ENCODE measurements around the gene PTPN18. TPM values are rescaled to one million over a fixed set of nuclear protein-coding genes. Genes with fewer than 3 reads are reported as not detected.
A peak's percentile ranks its signal among the peaks of the same experiment; 100 is the strongest.

Gene PTPN18
- total RNA-seq, 4 donors from 2014 or later: 39.8 to 72.6 (median 54.8) TPM

DNA sequence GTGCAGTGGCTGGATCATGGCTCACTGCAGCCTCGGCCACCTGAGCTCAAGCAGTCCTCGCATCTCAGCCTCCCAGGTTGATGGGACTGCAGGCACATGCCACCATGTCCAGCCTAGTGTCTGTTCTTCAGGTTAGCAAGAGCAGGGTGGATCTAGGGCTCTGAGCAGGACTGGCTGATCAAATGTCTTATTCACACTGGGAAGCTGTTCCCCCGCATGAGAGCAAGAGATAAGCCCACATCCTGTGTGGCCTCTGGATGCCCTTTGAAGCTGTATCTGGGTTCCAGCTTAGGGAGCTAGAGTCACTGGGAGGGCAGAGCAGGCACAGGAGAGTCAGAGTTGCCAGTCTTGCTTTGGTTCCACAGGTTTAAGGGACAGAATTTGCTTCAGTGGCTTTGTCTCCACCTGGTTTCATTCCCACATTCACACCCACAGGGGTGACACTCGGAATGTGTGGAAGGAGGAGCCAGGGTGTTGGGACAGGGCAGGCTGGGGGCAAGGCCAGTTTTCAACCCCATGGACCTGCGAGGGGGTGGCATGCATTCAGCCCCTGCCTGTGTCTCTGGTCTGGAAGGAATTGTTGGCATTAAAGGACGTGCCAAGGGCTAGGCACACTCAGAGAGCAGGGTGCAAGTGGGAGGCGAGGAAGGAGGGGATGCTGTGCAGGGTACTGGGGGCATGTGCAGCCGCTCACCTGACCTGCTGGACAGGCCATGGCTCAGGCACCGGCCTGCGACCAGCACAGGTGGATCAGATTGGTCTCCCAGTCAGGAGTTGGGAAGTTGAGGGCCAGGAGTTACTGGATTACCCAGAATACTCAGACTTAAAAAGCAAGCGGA is 24.5 kb downstream of the PTPN18 start:
- no peak for TF ChIP-seq POLR2A (IDR thresholded peaks at IDR 0.05)
- no peak for TF ChIP-seq CTCF (IDR thresholded peaks at IDR 0.05)
- TF ChIP-seq EP300 (IDR thresholded peaks at IDR 0.05): no peak
- 92 to 96% methylated on average over 11 of the region's 11 CpGs for WGBS, 2 donors
- H3K4me1 ChIP-seq: peaks cover 0 to 7% (median 0%) of the 10 kb centered on the region in 4 donors

DNA sequence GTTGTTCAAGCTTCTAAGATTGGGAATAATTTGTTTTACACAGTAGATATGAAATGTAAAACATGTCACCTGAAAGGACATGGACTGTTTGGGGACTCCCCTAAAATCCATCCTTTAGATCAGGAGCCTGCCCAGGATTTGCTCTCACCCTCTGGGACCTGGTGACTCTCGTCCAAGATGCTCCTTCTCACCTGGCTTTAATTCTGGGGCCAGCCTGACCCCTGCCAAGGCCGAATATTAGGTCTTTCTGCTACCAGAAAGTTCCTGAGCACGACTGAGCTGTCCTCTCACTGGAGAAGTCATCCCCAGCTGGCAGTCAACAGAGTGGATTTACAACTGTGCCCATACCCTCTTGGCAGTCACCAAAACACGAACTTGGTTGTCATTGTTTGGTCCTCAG is 25.3 kb downstream of the PTPN18 start:
- WGBS, 2 donors: 79 to 91% methylated on average over 3 to 4 of the region's 4 CpGs
- H3K9me3 ChIP-seq: no peaks in the 10 kb centered on the region
- no peaks in the 10 kb centered on the region for H3K27me3 ChIP-seq
- no peak for DNase-seq (ENCODE audit: low spot score in 2 of 2)
- TF ChIP-seq EP300 (IDR thresholded peaks at IDR 0.05) (no peak), CTCF (IDR thresholded peaks at IDR 0.05) (no peak), POLR2A (IDR thresholded peaks at IDR 0.05) (no peak)
- no peak overlapping the region for H3K27ac ChIP-seq
- H3K4me3 ChIP-seq: no peak overlapping the region
- H3K4me1 ChIP-seq: peaks cover 0 to 10% (median 0%) of the 10 kb centered on the region in 4 donors
- H3K36me3 ChIP-seq: peaks cover 0 to 32% (median 0%) of the 10 kb centered on the region in 3 donors

More for the DNA sequence above, 24.5 kb downstream of the PTPN18 start:
- no peak overlapping the region for H3K4me3 ChIP-seq
- no peak overlapping the region for H3K27ac ChIP-seq
- H3K36me3 ChIP-seq: peaks cover 0 to 41% (median 0%) of the 10 kb centered on the region in 3 donors
- H3K9me3 ChIP-seq: no peaks in the 10 kb centered on the region
- no peaks in the 10 kb centered on the region for H3K27me3 ChIP-seq
- no peak for DNase-seq (ENCODE audit: low spot score in 2 of 2)

DNA sequence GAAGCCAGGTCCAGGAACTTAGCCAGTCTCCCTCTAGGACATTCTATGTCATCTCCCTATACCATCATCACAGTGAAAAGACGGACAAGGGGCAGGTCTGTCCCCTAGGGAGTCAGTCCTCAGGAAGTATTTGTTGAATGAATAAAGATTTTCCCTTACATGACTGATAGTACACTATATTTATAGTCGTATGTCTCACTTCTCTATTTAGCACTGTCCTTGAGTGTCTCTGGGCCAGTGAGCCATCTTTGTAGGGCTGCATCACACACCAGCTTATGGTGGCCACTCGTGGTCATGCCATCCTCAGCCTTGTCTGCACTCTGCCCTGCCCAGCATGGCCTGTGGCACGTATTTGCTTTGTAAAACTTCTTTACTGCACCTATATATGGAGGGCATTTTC is 25.8 kb downstream of the PTPN18 start:
- Histone ChIP-seq H3K4me1 (peaks cover 0 to 12% (median 4%) of the 10 kb centered on the region in 4 donors), H3K4me3 (no peak overlapping the region), H3K27ac (no peak overlapping the region), H3K9me3 (no peaks in the 10 kb centered on the region), H3K36me3 (peaks cover 0 to 28% (median 0%) of the 10 kb centered on the region in 3 donors), H3K27me3 (no peaks in the 10 kb centered on the region)
- DNase-seq (ENCODE audit: low spot score in 2 of 2): no peak
- WGBS, 2 donors: 86 to 89% methylated on average over 4 of the region's 4 CpGs
- no peak for TF ChIP-seq CTCF (IDR thresholded peaks at IDR 0.05)
- TF ChIP-seq POLR2A (IDR thresholded peaks at IDR 0.05): no peak
- no peak for TF ChIP-seq EP300 (IDR thresholded peaks at IDR 0.05)

DNA sequence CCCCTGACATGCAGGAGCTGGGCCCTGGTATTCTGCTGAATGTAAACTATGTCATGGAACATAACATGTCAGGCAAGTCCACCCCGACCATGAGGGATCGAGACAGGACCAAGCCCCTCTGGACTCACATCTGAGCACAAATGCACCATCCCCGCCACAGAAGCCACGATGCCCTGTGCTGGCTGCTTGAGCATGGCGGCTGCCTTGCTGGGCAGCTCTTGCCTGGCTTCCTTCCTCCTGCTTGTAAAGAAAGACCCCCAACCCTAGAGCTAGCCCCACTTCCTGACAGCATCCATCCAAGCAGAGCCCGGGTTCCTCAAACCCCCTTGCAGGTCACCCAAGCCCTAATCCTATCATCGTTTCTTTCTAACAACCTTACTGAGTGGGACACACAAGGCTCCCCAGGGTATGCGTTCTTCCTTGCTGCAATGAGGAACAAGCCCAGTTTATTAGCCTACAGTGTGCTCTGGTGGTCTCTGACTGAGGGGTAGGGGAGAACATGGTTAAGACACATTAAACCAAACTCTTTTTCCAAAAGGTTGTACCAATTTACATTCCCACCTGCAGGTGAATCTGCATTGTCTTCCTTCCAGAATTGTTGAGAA is 26.6 kb downstream of the PTPN18 start:
- TF ChIP-seq EP300 (IDR thresholded peaks at IDR 0.05) (no peak), CTCF (IDR thresholded peaks at IDR 0.05) (no peak), POLR2A (IDR thresholded peaks at IDR 0.05) (no peak)
- no peak for DNase-seq (ENCODE audit: low spot score in 2 of 2)
- 98 to 99% methylated on average over 6 to 8 of the region's 8 CpGs for WGBS, 2 donors
- peaks cover 0 to 17% (median 12%) of the 10 kb centered on the region in 4 donors for H3K4me1 ChIP-seq
- no peaks in the 10 kb centered on the region for H3K27me3 ChIP-seq
- no peak overlapping the region for H3K4me3 ChIP-seq
- H3K36me3 ChIP-seq: peaks cover 0 to 24% (median 0%) of the 10 kb centered on the region in 3 donors
- no peak overlapping the region for H3K27ac ChIP-seq
- H3K9me3 ChIP-seq: no peaks in the 10 kb centered on the region

DNA sequence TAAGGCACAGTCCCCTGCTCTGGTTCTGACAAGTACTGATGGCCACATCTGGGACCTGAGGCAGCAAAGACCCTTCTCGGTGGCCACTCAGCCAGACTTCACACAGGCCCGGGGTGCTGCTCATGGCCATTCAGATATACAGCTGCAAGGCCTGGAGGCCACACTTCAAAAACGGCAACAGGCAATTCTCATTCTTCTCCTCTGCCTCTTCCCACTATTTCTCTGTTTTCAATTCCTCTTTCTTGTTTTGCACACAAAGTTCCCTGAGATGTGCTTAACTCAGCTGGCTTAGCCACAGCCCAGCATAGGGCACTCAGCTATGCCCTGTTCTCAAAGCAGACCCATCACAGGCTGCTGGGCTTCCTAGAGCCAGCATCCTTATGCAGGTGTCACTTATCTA is 29.9 kb downstream of the PTPN18 start:
- peaks cover 0 to 9% (median 0%) of the 10 kb centered on the region in 3 donors for H3K36me3 ChIP-seq
- no peaks in the 10 kb centered on the region for H3K9me3 ChIP-seq
- TF ChIP-seq POLR2A (IDR thresholded peaks at IDR 0.05) (no peak), CTCF (IDR thresholded peaks at IDR 0.05) (no peak), EP300 (IDR thresholded peaks at IDR 0.05) (no peak)

More for the DNA sequence above, 29.9 kb downstream of the PTPN18 start:
- H3K4me1 ChIP-seq: peaks cover 0 to 39% (median 23%) of the 10 kb centered on the region in 4 donors
- no peak overlapping the region for H3K4me3 ChIP-seq
- WGBS, 2 donors: 81 to 92% methylated on average over 3 of the region's 3 CpGs
- peak overlapping the region in 1 of 4 donors; percentile 25 for H3K27ac ChIP-seq
- no peak for DNase-seq (ENCODE audit: low spot score in 2 of 2)
- H3K27me3 ChIP-seq: no peaks in the 10 kb centered on the region
